Measurements from ENCODE around the gene STK11IP. TPM values are rescaled to one million over a fixed set of nuclear protein-coding genes. Genes with fewer than 3 reads are reported as not detected.

STK11IP gene
- total and polyA plus RNA-seq, 9 of the 15 experiments (the other 6 are each of a cell fraction or from before 2014, with no cell fraction given), result 0.52 to 21.7 (median 5.6) TPM

GRCh38 chr2:219571311-219572236 lies 26.1 kb upstream of the STK11IP start, which contains the start of gene OBSL1 (continued):
- no peak for TF ChIP-seq CHD1 (IDR thresholded peaks at IDR 0.05; ENCODE audit: low read length)
- no peak for TF ChIP-seq ZNF384 (IDR thresholded peaks at IDR 0.05; ENCODE audit: low read depth, low read length)
- peak; percentile 33 for TF ChIP-seq BRD9 (IDR thresholded peaks at IDR 0.05; ENCODE audit: low read depth, partially characterized antibody)
- TF ChIP-seq USF1 (CRISPR knock-in tag; IDR thresholded peaks at IDR 0.05), result no peak
- TF ChIP-seq NR0B1 (IDR thresholded peaks at IDR 0.05; ENCODE audit: partially characterized antibody), result no peak
- TF ChIP-seq NCOA6 (IDR thresholded peaks at IDR 0.05), result 0 out of 2 replicates have a peak, but pooled peaks have one; percentile 18
- no peak for TF ChIP-seq TCF15 (CRISPR knock-in tag; IDR thresholded peaks at IDR 0.05)
- TF ChIP-seq ZNF174 (CRISPR knock-in tag; IDR thresholded peaks at IDR 0.05), result no peak
- peak in 1 of 2 experiments; percentile 59; a peak in 2 of 4 replicates for TF ChIP-seq MAZ (CRISPR knock-in tag; conservative IDR thresholded peaks at IDR 0.05 in 1 of 2, IDR thresholded peaks at IDR 0.05 in 1 of 2)
- no peak for TF ChIP-seq GTF2F1 (IDR thresholded peaks at IDR 0.05; ENCODE audit: low read depth, low read length)
- TF ChIP-seq BCOR (IDR thresholded peaks at IDR 0.05), result peak; percentile 81
- TF ChIP-seq ZNF274 (IDR thresholded peaks at IDR 0.05; ENCODE audit: borderline replicate concordance, low read depth, low read length), result no peak
- no peak for TF ChIP-seq HDGF (IDR thresholded peaks at IDR 0.05)
- no peak for TF ChIP-seq CAMTA2 (CRISPR knock-in tag; conservative IDR thresholded peaks at IDR 0.05)
- TF ChIP-seq U2AF2 (optimal IDR thresholded peaks at IDR 0.05; ENCODE audit: low read depth, low read length), result no peak
- TF ChIP-seq POLR2B (IDR thresholded peaks at IDR 0.05; ENCODE audit: low read depth, partially characterized antibody), result peak; percentile 44
- no peak for TF ChIP-seq E2F3 (CRISPR knock-in tag; IDR thresholded peaks at IDR 0.05)
- peak; percentile 96 for TF ChIP-seq ARID1B (IDR thresholded peaks at IDR 0.05)
- TF ChIP-seq ZKSCAN1 (IDR thresholded peaks at IDR 0.05; ENCODE audit: low read depth, low read length), result no peak
- peak in 1 of 2 experiments; percentile 76; a peak in 1 of 4 replicates for TF ChIP-seq ZMIZ1 (IDR thresholded peaks at IDR 0.05; ENCODE audit: low read depth in 2 of 2, low read length in 2 of 2)
- no peak for TF ChIP-seq ZNF282 (CRISPR knock-in tag; IDR thresholded peaks at IDR 0.05)
- no peak for TF ChIP-seq CBX2 (IDR thresholded peaks at IDR 0.05; ENCODE audit: insufficient read depth, low read length, poor library complexity, severe bottlenecking)
- TF ChIP-seq HDAC8 (tag; IDR thresholded peaks at IDR 0.05), result no peak

Measured in K562 (cell line).